Activated CD4-positive, alpha-beta T cell treated with anti-CD3 and anti-CD28 coated beads, Interleukin-2, amount 10 ng/mL, durations not matched to agents 24 days and 14 days (primary cell): ENCODE data around the gene ZNF541. TPM values are rescaled to one million over a fixed set of nuclear protein-coding genes. Genes with fewer than 3 reads are reported as not detected.
"Not testable (repeated sequence)": the region's sequence is repeated elsewhere in the genome, so short reads cannot be mapped to it uniquely, and the experiment has no call there.

Experiments used
- DNase-seq: peaks from one replicate; pipeline ENCODE4 v3.0.0; 2022
- H3K27ac Mint-ChIP-seq: one replicate; pipeline ENCODE4 v1.8.0; 2022; ENCODE audit warnings: mild to moderate bottlenecking, mixed read lengths
- H3K27me3 Mint-ChIP-seq: one replicate; pipeline ENCODE4 v1.8.0; 2022; ENCODE audit warnings: mixed read lengths
- H3K36me3 Mint-ChIP-seq: one replicate; pipeline ENCODE4 v1.8.0; 2022; ENCODE audit warnings: low read depth, mild to moderate bottlenecking, mixed read lengths
- H3K4me1 Mint-ChIP-seq: one replicate; pipeline ENCODE4 v1.8.0; 2021; ENCODE audit warnings: mixed read lengths
- H3K4me3 Mint-ChIP-seq: one replicate; pipeline ENCODE4 v1.8.0; 2022; ENCODE audit warnings: mild to moderate bottlenecking, moderate library complexity, mixed read lengths
- H3K9me3 Mint-ChIP-seq: one replicate; pipeline ENCODE4 v1.8.0; 2021; ENCODE audit warnings: mixed read lengths
- intact Hi-C: fragments of 100-400 bp; cut with micrococcal nuclease; formaldehyde crosslinking; loops from one replicate; pipeline ENCODE4 v1.15.1; 2023
- total RNA-seq: library from RNA; stranded (reverse); gene quantifications from 2 replicates; pipeline ENCODE4 v1.2.3, GENCODE V29; 2022

Gene ZNF541
- total RNA-seq, 1 donor from 2014 or later: not detected

- peak; percentile 100 for DNase-seq
- H3K27me3 Mint-ChIP-seq: no peaks in the 10 kb centered on the region
- H3K4me3 Mint-ChIP-seq: peak overlapping the region; percentile 87
- no peaks in the 10 kb centered on the region for H3K9me3 Mint-ChIP-seq
- H3K4me1 Mint-ChIP-seq: peaks cover 23% of the 10 kb centered on the region
- intact Hi-C loops: loop anchor here (1.0 to 10.0 kb wide), 4 partner anchors 8 to 333 kb away; partner anchors contain the start of genes INAFM1, KPTN and NAPA
- peaks cover 14% of the 10 kb centered on the region for H3K36me3 Mint-ChIP-seq
- peak overlapping the region; percentile 75 for H3K27ac Mint-ChIP-seq
These were observed 35.3 kb upstream of the ZNF541 start for GRCh38 chr19:47608074-47608918.

DNA sequence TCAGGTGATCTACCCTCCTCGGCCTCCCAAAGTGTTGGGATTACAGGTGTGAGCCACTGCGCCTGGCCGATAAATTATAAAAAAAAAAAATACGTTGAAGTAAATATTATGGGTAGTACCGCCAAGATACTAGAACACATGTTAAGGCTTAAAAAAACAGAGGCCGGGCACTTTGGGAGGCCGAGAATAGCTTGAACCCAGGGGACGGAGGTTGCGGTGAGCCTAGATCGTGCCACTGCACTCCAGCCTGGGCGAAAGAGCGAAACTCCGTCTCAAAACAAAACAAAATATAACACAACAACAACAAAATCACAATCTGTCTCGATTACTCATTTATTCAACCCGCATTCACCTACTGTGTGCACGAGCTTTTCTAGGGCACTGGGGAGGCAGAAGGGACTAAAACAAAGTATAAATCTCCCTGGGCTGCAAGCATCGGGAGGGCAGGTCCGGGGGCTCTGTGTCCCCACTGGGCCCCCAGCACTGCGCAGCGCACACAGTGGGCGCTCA lies 34.7 kb upstream of the ZNF541 start:
- H3K4me3 Mint-ChIP-seq: peak overlapping the region; percentile 87
- H3K27ac Mint-ChIP-seq: peak overlapping the region; percentile 75
- DNase-seq: no peak
- peaks cover 13% of the 10 kb centered on the region for H3K36me3 Mint-ChIP-seq
- peaks cover 3% of the 10 kb centered on the region for H3K27me3 Mint-ChIP-seq
- intact Hi-C loops: loop anchor here (1.0 to 10.0 kb wide), 4 partner anchors 7 to 333 kb away; partner anchors contain the start of genes INAFM1, KPTN and NAPA
- H3K4me1 Mint-ChIP-seq: peaks cover 23% of the 10 kb centered on the region
- H3K9me3 Mint-ChIP-seq: no peaks in the 10 kb centered on the region

DNA sequence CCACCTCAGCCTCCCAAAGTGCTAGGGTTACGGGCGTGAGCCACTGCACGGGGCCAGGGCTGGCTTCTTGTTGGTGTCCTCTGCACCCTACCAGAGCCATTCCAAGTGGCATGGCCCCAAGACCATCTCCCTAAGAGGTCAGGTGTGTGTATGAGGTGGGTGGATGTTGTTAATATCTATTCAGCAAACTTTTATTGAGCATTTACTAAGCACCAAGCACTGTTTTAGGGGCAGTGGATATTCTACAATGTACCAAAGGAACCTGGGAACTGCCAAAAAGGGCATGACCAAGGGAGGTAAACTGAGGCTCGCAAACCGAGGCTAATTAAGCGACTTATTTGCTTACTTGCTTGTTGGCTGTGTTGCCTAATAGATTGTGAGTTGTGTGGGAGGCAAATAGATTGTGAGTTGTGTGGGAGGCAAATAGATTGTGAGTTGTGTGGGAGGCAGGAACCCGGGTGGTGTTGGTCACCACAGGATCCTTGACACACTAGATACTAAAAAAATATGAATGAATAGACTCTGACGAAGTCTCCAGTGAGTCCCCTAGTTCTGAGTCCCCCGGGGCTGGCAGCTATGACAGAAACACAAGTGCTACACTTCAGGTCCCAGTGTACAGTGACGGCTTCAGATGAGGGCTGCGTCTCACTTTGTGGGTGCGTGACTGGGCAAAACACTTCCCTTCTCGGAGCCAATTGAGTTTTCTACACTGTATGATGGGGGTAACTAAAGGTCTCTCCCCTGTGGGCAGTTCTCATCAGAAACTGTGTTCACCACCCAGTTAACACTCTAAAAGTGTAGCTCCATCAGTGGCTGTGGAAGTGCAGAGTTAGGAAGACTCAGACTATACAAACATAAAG lies 31.0 kb upstream of the ZNF541 start:
- Mint-ChIP-seq H3K4me3 (no peak overlapping the region), H3K4me1 (peaks cover 25% of the 10 kb centered on the region), H3K9me3 (no peaks in the 10 kb centered on the region), H3K27ac (no peak overlapping the region), H3K36me3 (peaks cover 8% of the 10 kb centered on the region), H3K27me3 (peaks cover 3% of the 10 kb centered on the region)
- intact Hi-C loops: loop anchor here (5.0 to 10.0 kb wide), 3 partner anchors 93 to 329 kb away; partner anchors contain the start of genes INAFM1 and KPTN
- no peak for DNase-seq

DNA sequence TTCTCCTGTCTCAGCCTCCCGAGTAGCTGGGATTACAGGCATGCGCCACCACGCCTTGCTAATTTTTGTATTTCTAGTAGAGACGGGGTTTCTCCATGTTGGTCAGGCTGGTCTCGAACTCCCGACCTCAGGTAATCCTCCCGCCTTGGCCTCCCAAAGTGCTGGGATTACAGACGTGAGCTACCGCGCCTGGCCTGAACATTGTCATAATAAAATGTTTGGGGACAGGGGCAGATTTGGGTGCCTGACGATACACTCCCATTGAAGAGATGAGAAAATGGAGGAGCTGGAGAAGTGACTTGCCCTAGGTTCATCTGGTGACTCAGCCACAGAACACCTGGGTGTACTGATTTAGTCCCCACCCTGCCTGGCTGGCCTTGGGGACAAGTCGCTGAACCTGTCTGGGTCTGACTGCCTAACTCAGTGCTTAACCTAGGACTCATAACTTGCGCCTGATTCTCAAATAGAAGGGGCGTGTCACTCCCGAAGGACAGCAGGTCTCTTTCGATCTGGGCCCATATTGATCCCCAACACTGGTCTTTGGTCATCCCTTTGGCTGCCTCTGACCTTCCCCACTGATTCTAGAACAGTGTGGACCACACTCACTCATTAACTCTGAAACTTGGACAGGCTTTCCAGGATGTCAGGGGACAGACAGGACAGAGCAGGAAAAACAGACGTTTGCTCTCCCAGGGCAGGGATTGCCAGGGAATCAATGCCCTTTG lies 28.4 kb upstream of the ZNF541 start:
- H3K9me3 Mint-ChIP-seq: no peaks in the 10 kb centered on the region
- H3K27ac Mint-ChIP-seq: peak overlapping the region; percentile 88
- peaks cover 3% of the 10 kb centered on the region for H3K27me3 Mint-ChIP-seq
- peak overlapping the region; percentile 91 for H3K4me3 Mint-ChIP-seq
- no peaks in the 10 kb centered on the region for H3K36me3 Mint-ChIP-seq
- intact Hi-C loops: loop anchor here (2.0 to 10.0 kb wide), 4 partner anchors 87 to 327 kb away; partner anchors contain the start of genes INAFM1, KPTN and NAPA
- peak; percentile 66 for DNase-seq
- H3K4me1 Mint-ChIP-seq: peaks cover 26% of the 10 kb centered on the region

- Mint-ChIP-seq H3K27ac (peak overlapping the region; percentile 88), H3K4me1 (peaks cover 29% of the 10 kb centered on the region), H3K4me3 (peak overlapping the region; percentile 91), H3K9me3 (no peaks in the 10 kb centered on the region), H3K27me3 (peaks cover 3% of the 10 kb centered on the region), H3K36me3 (no peaks in the 10 kb centered on the region)
- intact Hi-C loops: loop anchor here (1.0 to 10.0 kb wide), 5 partner anchors 8 to 326 kb away; partner anchors contain the start of genes INAFM1, KPTN and NAPA
- peak; percentile 99 for DNase-seq
These were observed 27.6 kb upstream of the ZNF541 start for GRCh38 chr19:47600246-47601179.

DNA sequence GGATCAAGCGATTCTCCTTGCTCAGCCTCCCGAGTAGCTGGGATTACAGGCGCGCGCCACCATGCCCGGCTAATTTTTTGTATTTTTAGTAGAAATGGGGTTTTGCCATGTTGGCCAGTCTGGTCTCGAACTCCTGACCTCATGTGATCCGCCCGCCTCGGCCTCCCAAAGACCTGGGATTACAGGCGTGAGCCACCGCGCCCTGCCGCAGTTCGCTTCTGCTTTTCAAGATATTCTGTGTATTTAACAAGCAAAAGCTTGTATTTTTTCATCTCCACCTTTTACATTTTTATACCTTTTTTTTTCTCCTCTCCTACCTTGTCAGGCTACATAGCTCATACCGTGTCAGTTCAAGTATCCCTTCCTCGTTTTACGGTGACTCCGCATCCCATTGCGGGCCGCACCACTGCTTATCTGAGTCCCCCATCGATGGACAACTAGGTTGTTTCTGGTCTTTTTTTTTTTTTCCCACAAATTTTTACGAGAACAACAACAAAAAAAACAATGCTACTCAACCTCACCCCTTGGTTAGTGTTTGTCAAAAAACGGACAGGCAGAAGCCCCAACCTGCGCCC lies 26.8 kb upstream of the ZNF541 start:
- intact Hi-C loops: loop anchor here (1.0 to 10.0 kb wide), 5 partner anchors 9 to 325 kb away; partner anchors contain the start of genes INAFM1, KPTN and NAPA
- Mint-ChIP-seq H3K4me1 (peaks cover 29% of the 10 kb centered on the region), H3K27ac (peak overlapping the region; percentile 88), H3K4me3 (peak overlapping the region; percentile 91)
- not testable (repeated sequence) for H3K36me3 Mint-ChIP-seq, H3K27me3 Mint-ChIP-seq, H3K9me3 Mint-ChIP-seq, DNase-seq

DNA sequence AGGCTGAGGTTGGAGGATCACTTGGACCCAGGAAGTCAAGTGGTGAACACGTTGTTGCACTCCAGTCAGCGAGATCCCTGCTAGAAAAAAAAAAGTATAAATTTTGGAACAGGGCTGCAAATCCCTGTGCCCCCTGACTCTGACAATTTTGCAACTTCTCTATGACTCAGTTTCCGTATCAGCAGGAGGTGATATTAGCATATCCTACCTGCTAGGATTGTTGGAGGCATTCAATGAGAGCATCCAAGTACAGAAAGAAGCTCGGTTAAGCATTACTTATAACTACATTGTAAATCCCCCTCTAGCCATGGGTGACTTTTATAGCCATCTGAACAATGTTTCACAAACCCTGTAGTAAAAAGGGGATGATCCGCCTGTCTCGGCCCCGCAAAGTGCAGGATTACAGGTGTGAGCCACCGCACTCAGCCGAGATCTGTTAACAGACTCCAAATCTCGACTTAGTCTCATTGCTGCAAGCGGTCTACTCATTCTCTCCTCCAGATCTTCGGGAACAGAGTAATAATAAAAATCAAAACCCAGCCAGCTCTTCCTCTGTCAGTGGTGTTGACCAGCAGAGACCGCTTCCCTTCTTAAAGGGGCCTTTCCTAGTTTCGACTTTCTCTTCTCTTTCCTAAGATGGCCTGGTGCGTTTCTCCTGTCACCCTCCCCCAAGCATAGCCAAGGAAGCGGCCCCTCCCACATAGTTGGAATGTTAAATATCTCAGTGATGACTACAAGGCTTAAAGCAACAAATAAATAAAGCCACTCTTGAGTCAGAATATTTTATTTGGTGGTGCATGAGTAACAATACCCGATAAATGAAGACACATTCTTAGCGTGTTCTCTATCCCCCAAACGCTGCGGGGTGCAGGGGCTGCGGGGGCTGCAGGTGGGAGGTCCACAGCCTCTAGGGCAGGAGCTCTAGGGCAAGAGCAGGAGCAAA lies 25.7 kb upstream of the ZNF541 start:
- peaks cover 22% of the 10 kb centered on the region for H3K4me1 Mint-ChIP-seq
- H3K27ac Mint-ChIP-seq: no peak overlapping the region
- H3K4me3 Mint-ChIP-seq: peak overlapping the region; percentile 52
- H3K27me3 Mint-ChIP-seq: peaks cover 3% of the 10 kb centered on the region
- intact Hi-C loops: no loop called here
- H3K36me3 Mint-ChIP-seq: no peaks in the 10 kb centered on the region
- no peak for DNase-seq
- no peaks in the 10 kb centered on the region for H3K9me3 Mint-ChIP-seq

DNA sequence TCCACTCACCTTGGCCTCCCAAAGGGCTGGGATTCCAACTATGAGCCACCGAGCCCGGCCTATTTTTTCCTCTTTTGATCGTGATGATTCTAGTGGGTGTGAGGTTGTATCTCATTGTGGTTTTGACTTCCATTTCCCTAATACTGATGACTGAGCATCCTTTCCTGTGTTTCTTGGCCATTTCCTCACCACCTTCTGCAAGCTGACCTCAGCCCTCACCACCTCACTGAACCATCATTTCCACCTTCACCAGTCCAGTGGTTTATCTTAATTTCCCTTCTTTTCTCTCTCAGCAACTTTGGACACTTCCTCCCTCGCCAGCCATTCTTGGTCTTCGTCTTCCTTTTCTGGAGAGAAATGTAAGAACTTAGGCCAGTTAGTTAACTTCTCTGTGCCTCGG lies 23.0 kb upstream of the ZNF541 start:
- intact Hi-C loops: no loop called here
- no peak for DNase-seq
- H3K36me3 Mint-ChIP-seq: no peaks in the 10 kb centered on the region
- no peaks in the 10 kb centered on the region for H3K27me3 Mint-ChIP-seq
- H3K4me3 Mint-ChIP-seq: no peak overlapping the region
- H3K9me3 Mint-ChIP-seq: no peaks in the 10 kb centered on the region
- H3K4me1 Mint-ChIP-seq: peaks cover 15% of the 10 kb centered on the region
- no peak overlapping the region for H3K27ac Mint-ChIP-seq

DNA sequence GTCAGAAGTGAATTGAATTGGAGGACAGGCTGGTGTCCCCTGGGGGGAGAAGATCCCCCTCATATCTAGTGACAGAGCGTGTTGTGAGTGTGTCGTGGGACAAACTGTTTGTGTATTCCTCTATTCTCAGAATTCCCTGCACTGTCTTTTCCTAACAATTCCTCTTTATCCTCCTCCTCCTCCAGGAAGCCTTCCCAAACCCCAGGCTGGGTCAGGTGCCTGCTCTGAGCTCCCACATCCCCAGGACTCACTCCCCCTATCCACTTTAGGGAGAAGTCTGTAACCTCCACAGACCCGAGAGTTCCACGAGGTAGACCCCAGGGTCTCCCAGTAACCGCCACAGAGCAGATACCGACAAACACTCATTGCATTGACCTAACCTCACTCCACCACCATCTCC lies 20.9 kb upstream of the ZNF541 start:
- Mint-ChIP-seq H3K4me3 (no peak overlapping the region), H3K9me3 (no peaks in the 10 kb centered on the region)
- intact Hi-C loops: no loop called here

DNA sequence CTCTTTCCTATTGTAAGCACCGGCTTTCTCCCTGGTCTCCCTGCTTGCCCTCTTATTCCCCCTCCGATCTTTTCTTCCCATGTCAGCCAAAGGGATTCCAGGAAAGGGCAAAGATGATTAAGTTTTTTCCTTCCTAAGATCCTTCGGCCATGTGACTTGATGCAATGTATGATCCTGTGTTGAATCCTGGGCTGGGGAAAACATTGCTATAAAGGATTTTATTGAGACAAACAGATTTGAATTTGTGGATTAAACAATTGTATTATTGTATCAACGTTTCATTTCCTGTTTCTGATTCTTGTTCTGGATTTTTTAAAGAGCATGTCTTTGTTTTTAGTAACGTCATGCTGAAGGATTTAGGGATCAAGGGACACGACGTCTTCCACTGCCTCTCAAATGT lies 16.9 kb upstream of the ZNF541 start:
- Mint-ChIP-seq H3K9me3 (no peaks in the 10 kb centered on the region), H3K27me3 (peaks cover 7% of the 10 kb centered on the region)

More for the DNA sequence above, 20.9 kb upstream of the ZNF541 start:
- Mint-ChIP-seq H3K27me3 (peaks cover 7% of the 10 kb centered on the region), H3K4me1 (peaks cover 6% of the 10 kb centered on the region), H3K27ac (no peak overlapping the region), H3K36me3 (no peaks in the 10 kb centered on the region)
- DNase-seq: no peak

GRCh38 chr19:47587295-47587694 lies 14.3 kb upstream of the ZNF541 start:
- intact Hi-C loops: no loop called here
- H3K4me1 Mint-ChIP-seq: peaks cover 7% of the 10 kb centered on the region
- H3K9me3 Mint-ChIP-seq: no peaks in the 10 kb centered on the region
- peaks cover 10% of the 10 kb centered on the region for H3K27me3 Mint-ChIP-seq
- H3K4me3 Mint-ChIP-seq: no peak overlapping the region
- DNase-seq: no peak
- no peaks in the 10 kb centered on the region for H3K36me3 Mint-ChIP-seq
- H3K27ac Mint-ChIP-seq: no peak overlapping the region

More for the DNA sequence above, 16.9 kb upstream of the ZNF541 start:
- Mint-ChIP-seq H3K36me3 (no peaks in the 10 kb centered on the region), H3K4me1 (no peaks in the 10 kb centered on the region), H3K27ac (no peak overlapping the region), H3K4me3 (no peak overlapping the region)
- intact Hi-C loops: no loop called here
- no peak for DNase-seq
